ENCODE data around the gene SRGAP2C. TPM values are rescaled to one million over a fixed set of nuclear protein-coding genes. Genes with fewer than 3 reads are reported as not detected.
"Not testable (repeated sequence)": the region's sequence is repeated elsewhere in the genome, so short reads cannot be mapped to it uniquely, and the experiment has no call there.

The SRGAP2C gene
- total RNA-seq, 4 donors from 2014 or later = 32.6 to 41.5 (median 36.1) TPM

GRCh38 chr1:121160118-121160517 lies 24.7 kb upstream of the SRGAP2C start:
- H3K27me3 ChIP-seq; H3K4me3 ChIP-seq; intact Hi-C loops (cut with DNase I); H3K36me3 ChIP-seq; DNase-seq (ENCODE audit: extremely low spot score); H3K4me1 ChIP-seq; H3K27ac ChIP-seq (replicated peaks in 1 of 4); H3K9me3 ChIP-seq: not testable (repeated sequence)
- 92% methylated on average over 2 of the region's 2 CpGs for WGBS

DNA sequence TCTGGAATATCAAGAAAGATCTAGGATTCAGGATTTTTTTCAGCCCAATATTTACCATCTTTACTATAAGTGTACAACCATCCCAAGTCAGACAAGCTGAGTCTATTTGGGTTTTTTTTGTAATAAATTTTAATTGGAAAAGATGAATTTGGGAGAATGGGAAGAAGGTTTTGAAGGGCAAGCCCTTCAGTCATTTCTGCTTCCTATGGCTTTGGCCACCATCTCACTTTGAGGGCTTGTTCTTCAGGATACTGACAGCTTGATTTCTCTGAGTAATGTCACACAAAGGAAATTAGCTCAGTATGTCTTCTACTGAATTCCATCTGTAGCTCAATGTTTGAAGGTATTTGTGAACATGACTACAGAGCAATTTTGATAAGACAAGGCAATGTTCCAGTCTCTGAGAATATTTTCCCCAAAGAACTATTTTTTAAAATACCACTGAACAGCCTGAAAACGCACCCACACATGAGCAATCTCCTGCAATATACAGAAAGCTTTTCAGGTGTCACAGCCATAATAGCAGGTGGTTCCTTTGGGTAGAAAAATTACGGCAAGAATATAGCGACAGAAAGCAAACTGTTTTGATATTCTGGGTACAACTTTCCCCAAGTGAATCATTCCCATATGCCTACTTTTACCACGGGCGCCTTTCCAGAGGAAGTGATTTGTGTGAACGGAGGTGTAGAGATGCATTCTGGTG lies 23.4 kb upstream of the SRGAP2C start:
- DNase-seq (ENCODE audit: extremely low spot score); intact Hi-C loops (cut with DNase I); H3K36me3 ChIP-seq; H3K27me3 ChIP-seq; H3K4me1 ChIP-seq; H3K4me3 ChIP-seq; H3K27ac ChIP-seq (replicated peaks in 1 of 4); H3K9me3 ChIP-seq: not testable (repeated sequence)
- 92% methylated on average over 3 of the region's 6 CpGs for WGBS

DNA sequence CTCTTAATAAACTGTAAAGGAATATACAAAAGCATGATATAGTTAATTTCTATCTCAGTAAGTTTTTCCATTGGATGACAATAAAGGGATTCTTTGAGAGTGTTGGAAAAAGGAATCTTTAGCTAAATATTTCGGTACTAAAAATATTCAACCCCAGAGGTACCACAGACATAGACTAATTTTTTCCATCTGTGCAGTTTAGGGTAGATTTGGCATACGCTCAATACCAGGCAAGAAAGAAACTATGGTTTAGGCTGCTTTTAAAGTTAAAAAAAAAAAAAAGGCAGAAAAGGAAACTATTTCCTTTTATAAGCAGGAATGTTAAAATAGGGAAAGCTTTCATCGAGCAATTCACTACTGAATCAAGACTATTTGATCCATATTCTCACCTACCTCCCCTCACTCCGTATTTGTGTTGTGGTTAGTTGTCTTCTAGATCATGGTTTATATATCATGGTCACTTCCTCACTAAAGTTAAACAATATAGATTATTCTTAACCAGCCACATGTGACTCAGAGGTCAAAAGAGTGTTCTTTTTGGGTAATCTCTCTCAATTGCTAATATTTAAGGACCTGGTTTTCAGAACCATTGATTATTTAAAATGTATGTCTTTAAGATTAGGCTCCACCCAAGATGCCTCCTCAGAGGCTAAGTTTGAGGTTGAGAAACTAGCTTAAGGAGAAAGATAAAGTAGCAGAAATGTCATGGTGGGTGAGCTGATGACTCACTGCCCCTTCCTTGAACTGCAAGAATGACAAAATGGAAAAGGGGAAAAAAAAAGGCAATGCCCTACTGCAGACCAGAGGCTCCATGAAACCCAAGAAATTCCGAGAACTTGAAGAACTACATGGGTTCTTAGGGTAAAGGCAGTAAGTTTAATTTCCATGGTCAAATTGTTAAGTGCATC lies 20.7 kb upstream of the SRGAP2C start:
- WGBS = 56% methylated on average over 3 of the region's 5 CpGs
- H3K27me3 ChIP-seq; H3K9me3 ChIP-seq; H3K4me3 ChIP-seq; H3K4me1 ChIP-seq; intact Hi-C loops (cut with DNase I); H3K36me3 ChIP-seq; DNase-seq (ENCODE audit: extremely low spot score); H3K27ac ChIP-seq (replicated peaks in 1 of 4): not testable (repeated sequence)

DNA sequence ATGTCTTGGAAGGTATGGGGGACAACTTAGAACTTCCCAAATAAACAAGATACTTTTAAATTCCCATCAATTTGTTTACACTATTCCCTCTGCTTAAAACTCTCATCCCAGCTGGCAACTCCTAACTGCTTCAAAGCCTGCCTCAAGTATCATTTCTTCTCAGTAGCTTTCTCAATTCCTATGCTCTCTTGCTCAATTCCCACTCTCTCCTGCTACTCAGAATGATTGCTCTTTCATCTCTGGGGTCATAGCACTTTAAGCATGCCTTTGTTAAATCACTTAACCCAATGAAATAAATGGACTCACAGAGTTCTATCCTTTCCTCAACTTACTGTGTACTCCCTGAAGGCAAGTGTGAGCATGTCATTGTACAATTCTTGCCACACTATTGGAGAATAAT lies 19.5 kb upstream of the SRGAP2C start:
- H3K9me3 ChIP-seq; H3K4me3 ChIP-seq; H3K27me3 ChIP-seq; H3K4me1 ChIP-seq; H3K36me3 ChIP-seq; intact Hi-C loops (cut with DNase I); H3K27ac ChIP-seq (replicated peaks in 1 of 4); DNase-seq (ENCODE audit: extremely low spot score): not testable (repeated sequence)

GRCh38 chr1:121167225-121167738 lies 17.5 kb upstream of the SRGAP2C start:
- 92% methylated on average over 2 of the region's 2 CpGs for WGBS
- H3K4me1 ChIP-seq; H3K4me3 ChIP-seq; H3K27ac ChIP-seq (replicated peaks in 1 of 4); H3K9me3 ChIP-seq; DNase-seq (ENCODE audit: extremely low spot score); H3K27me3 ChIP-seq; intact Hi-C loops (cut with DNase I); H3K36me3 ChIP-seq: not testable (repeated sequence)

- DNase-seq (ENCODE audit: extremely low spot score); H3K27ac ChIP-seq (replicated peaks in 1 of 4); intact Hi-C loops (cut with DNase I); H3K36me3 ChIP-seq; H3K9me3 ChIP-seq; H3K27me3 ChIP-seq; H3K4me1 ChIP-seq; H3K4me3 ChIP-seq: not testable (repeated sequence)
- WGBS = 93% methylated on average over 2 of the region's 3 CpGs
These were observed 16.6 kb upstream of the SRGAP2C start for GRCh38 chr1:121168152-121168668.

DNA sequence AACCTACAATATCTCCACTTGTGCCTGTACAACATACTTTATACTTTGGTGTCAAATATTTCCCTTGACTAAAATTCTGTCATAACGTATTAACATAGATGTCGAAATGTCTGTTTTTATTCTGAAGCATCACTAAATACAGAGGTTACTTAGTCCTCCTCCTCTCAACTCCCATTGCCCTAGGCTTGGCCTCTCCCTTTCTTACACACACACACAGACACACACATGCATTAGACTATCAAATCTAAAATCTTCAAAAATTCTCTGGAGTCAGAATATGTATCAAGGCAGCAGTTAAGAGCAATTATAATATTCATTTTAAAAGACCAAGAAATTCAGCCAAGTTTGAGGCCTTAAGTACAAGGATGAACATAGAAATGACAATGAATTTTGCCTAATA lies 8.1 kb upstream of the SRGAP2C start:
- intact Hi-C loops (cut with DNase I); H3K27me3 ChIP-seq; H3K27ac ChIP-seq (replicated peaks in 1 of 4); DNase-seq (ENCODE audit: extremely low spot score); H3K4me1 ChIP-seq; H3K4me3 ChIP-seq; H3K9me3 ChIP-seq; H3K36me3 ChIP-seq: not testable (repeated sequence)
- WGBS = 88% methylated on average over 2 of the region's 2 CpGs

GRCh38 chr1:121178197-121178596 lies 6.6 kb upstream of the SRGAP2C start:
- H3K27me3 ChIP-seq; H3K27ac ChIP-seq (replicated peaks in 1 of 4); intact Hi-C loops (cut with DNase I); H3K4me1 ChIP-seq; H3K4me3 ChIP-seq; H3K36me3 ChIP-seq; H3K9me3 ChIP-seq; DNase-seq (ENCODE audit: extremely low spot score): not testable (repeated sequence)

GRCh38 chr1:121183867-121184266 lies 908 bp upstream of the SRGAP2C start:
- Histone ChIP-seq H3K4me3 (peak overlapping the region; percentile 36 to 54 (median 42)), H3K4me1 (peaks cover 0 to 10% (median 6%) of the 10 kb centered on the region in 4 donors)
- 0% methylated on average over 6 of the region's 31 CpGs for WGBS
- H3K36me3 ChIP-seq; DNase-seq (ENCODE audit: extremely low spot score); H3K27me3 ChIP-seq; H3K27ac ChIP-seq (replicated peaks in 1 of 4); H3K9me3 ChIP-seq; intact Hi-C loops (cut with DNase I): not testable (repeated sequence)

DNA sequence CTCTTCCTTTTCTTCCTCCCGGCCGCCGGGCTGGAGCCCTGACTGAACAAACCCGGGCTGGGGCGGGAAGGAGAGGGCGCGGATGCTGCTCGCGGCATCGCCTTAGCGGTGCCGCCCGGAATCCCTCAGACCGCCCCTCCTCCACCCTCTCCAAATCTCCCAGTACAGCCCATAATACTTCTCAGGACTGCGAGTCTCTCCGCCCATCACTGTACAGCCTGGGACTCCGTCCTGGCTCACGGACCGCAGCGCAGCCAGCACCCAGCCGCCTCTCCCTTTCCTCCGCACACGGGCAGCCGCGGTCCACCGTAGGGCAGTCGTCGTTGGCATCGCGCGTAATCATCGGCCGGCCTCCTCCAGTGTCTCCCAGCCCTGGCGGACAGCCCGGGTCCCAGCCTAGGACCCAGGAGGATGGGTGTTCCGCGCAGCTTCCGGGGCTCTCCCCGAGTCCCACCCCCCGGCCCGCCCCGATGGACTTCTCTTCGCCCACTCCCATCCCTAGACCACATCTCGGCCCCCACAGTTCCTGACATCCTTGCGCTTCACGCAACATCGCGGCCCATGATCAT lies 449 bp downstream of the SRGAP2C start:
- H3K27ac ChIP-seq (replicated peaks in 1 of 4) = peak overlapping the region; percentile 73 to 86 (median 82)

GRCh38 chr1:121186191-121186590 lies 1.4 kb downstream of the SRGAP2C start:
- DNase-seq (ENCODE audit: extremely low spot score); H3K36me3 ChIP-seq; H3K27me3 ChIP-seq; H3K9me3 ChIP-seq; intact Hi-C loops (cut with DNase I): not testable (repeated sequence)
- peak overlapping the region; percentile 37 to 54 (median 44) for H3K4me3 ChIP-seq
- WGBS = no CpG with 5 or more reads among the region's 20 CpGs
- peak overlapping the region in 2 of 4 donors; percentile 57 to 63 for H3K27ac ChIP-seq (replicated peaks in 1 of 4)
- peaks cover 0 to 10% (median 6%) of the 10 kb centered on the region in 4 donors for H3K4me1 ChIP-seq

More for the DNA sequence above, 449 bp downstream of the SRGAP2C start:
- peak overlapping the region; percentile 50 to 66 (median 53) for H3K4me3 ChIP-seq
- H3K27me3 ChIP-seq; H3K9me3 ChIP-seq; H3K36me3 ChIP-seq; DNase-seq (ENCODE audit: extremely low spot score); intact Hi-C loops (cut with DNase I): not testable (repeated sequence)
- peaks cover 0 to 10% (median 6%) of the 10 kb centered on the region in 4 donors for H3K4me1 ChIP-seq
- no CpG with 5 or more reads among the region's 48 CpGs for WGBS

GRCh38 chr1:121187914-121188313 lies 3.1 kb downstream of the SRGAP2C start:
- H3K4me3 ChIP-seq = peak overlapping the region; percentile 14 to 42 (median 23)
- 86% methylated on average over 4 of the region's 5 CpGs for WGBS

More at GRCh38 chr1:121187914-121188313, 3.1 kb downstream of the SRGAP2C start:
- peaks cover 0 to 10% (median 6%) of the 10 kb centered on the region in 4 donors for H3K4me1 ChIP-seq
- H3K27me3 ChIP-seq; H3K27ac ChIP-seq (replicated peaks in 1 of 4); intact Hi-C loops (cut with DNase I); H3K9me3 ChIP-seq; DNase-seq (ENCODE audit: extremely low spot score); H3K36me3 ChIP-seq: not testable (repeated sequence)

Data from esophagus muscularis mucosa (tissue), 4 donors.